HG02973 (cell line): Measurements from ENCODE around the gene FMN1.

Source experiments
- ATAC-seq: cut with Tn5 transposase; IDR thresholded peaks from one replicate; pipeline ENCODE4 v1.9.1; 2021; ENCODE audit warnings: moderate library complexity; ENCODE audit not compliant: unreplicated experiment

FMN1 gene

DNA sequence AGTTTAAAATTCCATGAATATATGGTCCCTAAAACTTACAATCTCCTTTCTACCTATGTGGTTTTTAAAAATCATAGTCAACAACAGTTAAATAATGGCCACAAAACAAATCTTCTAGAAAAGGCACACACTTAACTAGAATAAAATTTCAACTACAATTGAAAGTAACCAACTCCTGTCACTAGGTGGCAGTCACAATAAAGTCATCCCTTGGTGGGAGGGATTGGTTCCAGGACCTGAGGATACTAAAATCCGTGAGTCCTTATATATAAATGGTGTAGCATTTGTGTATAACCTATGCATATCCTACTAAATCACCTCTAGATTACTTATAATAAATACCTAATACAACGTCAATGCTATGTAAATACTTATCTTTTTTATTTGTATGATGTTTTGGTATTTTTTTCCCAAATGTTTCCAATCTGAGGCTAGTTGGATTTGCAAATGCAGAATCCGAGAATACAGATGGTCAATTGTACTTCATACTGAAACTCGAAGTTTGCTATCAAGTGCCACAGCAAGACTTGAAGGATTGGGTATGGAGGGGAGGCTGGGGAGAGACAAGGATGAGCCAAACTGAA is 172.6 kb downstream of the FMN1 start:
- no peak for ATAC-seq

DNA sequence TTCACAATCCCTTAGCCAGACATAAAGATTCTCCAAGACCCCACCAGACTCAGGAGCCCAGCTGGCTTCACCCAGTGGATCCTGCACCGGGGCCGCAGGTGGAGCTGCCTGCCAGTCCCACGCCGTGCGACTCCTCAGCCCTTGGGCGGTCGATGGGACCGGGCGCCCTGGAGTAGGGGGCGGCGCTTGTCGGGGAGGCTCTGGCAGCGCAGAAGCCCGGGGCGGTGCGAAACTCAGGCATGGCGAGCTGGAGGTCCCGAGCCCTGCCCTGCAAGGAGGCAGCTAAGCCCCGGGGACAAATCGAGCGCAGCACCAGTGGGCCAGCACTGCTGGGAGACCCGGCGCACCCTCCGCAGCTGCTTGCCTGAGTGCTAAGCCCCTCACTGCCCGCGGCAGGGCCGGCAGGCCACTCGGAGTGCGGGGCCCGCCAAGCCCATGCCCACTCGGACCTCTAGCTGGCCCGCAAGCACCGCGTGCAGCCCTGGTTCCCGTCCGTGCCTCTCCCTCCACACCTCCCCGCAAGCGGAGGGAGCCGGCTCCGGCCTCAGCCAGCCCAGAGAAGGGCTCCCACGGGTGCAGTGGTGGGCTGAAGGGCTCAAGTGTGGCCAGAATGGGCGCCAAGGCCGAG is 175.0 kb downstream of the FMN1 start:
- no peak for ATAC-seq

DNA sequence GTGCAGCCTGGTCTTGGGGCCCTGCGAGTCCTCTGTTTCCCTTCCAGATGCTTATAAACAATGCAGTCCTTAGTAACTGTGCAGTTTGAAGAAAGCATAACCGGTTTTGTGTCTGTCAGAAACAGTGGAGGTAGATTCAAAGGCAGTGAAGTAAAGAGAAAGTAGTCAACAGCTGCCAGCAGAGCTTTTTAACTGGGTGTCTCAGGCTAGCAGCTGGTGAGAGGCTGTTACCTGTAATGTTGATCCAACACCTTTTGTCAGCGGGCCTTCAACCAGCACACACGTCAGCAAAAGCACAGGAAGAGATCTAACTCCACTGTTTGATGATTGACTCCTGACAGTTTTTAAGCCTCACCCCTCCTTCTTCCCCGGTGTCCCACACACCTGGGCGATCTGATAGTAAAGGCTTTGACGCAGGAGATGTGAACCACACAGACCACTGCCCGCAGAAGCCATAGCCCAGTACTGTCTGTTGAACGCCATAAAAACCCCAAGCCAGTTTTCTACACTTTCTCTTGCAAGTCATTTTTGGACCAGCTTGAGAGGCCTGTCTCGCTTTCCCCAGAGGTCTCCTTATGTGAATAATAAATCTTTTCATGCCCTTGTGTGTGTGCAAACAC is 178.0 kb downstream of the FMN1 start:
- ATAC-seq: no peak

DNA sequence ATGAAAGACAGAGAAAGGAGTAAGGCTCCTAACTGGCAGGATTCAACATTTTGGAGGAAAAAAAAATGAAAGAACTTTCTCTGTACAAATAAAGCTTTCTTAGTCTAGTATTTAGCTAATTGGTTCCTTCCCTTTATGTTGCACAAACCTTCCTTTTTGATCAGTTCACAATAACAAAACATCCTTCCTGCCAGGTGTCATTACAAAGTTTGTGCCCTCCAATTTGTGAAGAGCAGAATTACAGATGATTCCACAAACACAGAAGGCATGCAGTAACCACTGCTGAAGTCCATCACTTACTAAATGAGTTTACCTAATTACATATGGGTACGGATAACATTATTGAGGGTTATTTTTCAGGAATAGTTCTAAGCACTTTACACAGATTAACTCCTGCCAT is 179.9 kb downstream of the FMN1 start:
- ATAC-seq: no peak

DNA sequence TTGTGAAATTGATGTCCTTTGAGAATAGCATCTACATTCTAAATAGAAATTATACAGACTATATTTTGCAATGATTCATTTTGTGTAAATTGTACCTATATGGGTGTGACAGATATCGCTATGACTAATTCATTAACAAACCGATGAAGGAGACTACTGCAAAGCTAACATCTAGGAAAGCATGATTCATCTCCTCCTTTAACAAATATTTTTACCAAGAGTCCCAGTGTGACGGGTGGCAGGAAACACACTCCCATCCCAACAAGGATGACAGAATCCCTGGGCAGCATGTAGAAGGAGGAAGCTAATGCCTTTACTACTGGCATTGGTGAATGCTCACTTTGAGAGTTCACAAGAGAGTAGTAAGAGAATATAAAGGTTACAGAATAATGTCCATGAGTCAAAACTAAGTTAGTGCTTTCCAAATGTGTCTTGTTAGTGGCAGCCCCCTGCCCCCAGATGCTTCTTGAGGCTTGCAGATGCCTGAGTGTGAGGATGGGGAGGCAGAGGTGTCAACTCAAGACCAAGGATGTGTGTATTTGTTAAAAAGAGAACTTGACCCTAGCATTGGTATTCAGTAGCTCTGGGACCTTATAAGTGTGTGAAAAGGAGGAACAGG is 180.6 kb downstream of the FMN1 start:
- no peak for ATAC-seq

DNA sequence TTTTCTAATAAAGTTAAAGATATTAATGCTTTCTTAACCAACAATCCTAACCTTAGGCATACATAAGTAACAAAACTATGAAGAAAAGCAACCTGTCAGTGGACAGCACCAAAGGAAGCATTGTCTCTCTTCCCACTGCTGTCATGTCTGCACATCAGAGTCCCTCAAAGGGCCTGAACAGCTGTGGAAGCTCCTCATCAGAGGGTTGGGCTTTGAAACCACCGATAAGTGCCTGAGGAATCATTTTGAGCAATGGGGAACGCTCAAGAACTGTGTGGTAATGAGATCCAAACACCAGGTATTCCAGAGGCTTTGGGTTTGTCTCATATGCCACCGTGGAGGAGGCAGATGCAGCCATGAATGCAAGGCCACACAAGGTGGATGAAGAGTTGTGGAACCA is 182.5 kb downstream of the FMN1 start:
- ATAC-seq: no peak

DNA sequence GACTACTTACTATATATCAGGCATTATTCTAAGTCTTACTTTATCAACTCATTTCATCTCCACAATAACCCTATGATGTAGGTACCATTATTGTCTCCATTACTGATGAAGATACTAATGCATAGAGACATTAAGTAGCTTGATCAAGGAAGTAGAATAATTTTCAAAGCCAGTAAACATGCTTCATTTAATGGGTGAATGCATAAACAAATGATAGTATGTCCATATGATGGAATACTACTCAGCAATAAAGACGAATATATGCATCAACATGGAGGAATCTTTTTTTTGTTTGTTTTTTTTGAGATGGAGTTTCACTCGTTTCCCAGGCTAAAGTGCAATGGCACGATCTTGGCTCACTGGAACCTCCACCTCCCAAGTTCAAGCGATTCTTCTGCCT is 184.9 kb downstream of the FMN1 start:
- ATAC-seq: no peak

DNA sequence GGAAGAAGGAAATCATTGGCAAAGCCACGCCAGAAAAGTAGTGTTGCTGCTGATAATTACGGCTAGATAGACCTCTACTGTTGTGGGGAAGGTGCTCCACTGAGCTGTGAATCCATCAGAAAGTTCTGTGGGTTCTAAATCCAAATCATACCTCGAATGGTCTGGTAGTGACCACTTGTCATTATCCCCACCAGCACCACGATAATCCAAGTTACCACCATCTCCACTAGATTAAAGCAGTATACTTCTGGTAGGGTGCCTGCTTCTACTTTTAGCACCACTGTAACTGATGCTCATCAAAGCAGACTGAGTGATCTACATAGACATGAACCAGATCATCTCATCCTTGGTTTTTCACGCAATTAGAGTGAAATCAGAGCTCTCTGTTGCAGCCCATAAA is 185.5 kb downstream of the FMN1 start:
- no peak for ATAC-seq

DNA sequence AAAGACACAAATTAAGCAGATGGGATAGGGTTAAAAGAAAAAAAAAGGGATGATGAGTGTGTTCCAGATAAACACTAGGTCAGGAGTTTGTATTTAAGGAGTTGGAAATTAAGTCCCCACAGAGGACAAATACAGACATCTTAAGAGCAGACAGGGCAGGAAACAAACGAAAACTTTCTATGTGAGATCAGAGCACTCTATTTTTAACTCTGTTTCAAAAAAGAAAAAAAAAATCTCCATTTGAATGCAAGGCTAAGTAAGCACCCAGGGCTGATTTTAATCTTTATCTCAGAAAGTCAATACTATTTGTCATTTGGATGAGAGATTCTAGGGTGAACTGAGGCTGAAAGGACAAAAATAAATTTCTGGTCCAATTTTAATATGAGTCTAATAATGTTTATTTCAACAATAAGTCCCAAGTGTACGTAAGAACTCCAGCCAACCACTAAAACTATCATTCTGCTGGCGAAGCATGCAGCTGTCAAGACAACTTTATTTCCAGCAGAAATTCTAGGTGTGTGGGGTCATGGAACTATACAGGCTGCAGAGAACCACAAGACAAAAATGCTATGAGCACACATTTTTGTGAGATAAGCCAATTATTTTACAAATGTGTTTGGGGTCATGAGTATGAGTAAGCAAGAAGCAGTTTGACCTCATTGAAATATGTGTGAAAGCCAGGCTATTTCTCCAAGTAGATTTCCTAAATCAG is 186.1 kb downstream of the FMN1 start:
- no peak for ATAC-seq

DNA sequence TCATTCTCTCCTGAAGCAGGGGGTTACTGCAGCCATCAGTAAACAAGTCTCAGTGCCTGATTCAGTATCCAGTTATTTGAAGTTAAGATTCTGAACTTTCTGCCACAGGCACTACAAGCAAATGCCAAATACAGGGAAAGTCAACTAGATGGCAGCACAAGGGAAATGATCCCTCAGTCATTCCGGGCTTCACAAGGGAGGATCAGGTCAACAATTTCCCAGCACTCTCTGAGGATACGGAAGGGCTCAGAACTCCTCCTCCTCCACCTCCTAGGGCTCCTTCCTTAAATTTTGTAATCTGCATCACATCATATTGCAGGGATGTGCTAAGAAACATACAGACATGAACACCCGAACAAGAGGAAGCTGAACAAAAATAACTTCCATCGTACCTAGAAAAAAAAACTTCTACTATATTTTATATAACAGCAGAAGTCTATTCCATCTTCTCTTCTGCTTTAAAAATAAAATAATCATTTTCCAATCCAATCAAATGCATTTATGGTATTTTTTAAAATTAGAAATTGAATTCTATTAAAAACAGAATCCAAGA is 187.1 kb downstream of the FMN1 start:
- no peak for ATAC-seq

DNA sequence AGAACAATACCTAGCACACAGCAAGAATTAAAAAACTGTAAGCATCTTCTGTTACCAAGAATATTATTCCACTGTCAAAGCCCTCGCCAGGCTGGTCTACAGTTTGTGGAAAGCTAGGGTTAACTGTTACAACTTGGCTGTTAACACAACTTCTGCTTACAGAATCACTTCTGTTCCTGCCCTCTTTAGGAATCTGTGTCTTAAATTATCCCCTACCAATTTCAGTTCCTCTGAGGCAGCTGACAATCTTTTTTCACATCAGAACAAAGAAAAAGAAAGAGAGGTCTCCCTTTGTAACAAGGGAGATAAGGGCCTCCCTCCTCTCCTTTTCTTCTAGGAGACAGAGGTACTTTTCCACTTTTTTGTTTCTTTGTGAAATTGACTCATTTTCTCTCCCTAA is 188.9 kb downstream of the FMN1 start:
- no peak for ATAC-seq

DNA sequence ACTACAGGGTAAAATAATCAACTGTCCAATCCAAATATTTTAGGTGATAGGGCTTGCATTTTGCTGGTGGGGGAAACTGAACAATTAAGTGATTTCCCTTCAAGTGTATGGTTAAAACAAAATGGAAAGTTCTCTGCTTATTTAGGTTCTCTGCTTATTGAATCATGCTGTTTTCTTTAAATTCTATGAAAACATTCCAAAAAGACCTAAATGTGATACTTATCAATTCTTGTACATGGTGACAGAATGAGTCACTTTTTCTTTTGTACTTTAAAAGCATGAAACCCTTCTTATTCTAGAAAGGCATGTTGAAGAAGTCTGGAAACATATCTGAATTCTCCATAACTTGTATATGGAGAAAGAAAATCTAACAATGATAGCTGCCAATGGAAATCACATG is 192.6 kb downstream of the FMN1 start:
- no peak for ATAC-seq

DNA sequence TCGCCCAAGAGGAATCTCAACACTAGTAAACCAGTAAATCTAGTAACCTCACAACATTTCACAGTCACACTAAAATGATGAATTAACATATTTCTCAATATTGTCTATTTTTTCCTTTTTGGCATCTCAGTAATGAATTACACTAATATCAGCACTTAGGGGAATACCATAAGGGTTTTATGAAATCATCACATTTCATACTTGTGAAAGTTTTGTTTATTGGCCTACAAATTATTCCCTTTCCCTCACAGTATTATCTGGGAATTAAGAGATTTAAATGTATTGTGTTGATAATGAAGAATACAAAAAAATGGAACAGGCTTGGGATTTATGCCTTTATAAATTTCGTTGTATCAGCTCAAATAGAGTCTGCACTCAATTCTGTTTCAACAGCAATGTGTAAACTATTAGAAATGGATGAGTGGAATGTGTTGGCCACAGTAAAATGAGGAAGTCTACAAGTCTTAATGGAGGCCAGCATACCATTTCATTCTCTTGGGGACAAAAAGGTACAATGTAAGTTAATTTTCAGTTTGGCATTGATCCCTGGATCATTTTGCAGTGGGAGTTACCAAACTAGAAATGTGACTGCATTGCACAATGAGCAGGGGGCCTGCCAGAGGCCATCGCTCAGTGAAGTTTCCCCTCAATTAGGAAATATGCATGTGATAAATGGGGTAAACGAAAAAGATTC is 195.4 kb downstream of the FMN1 start:
- ATAC-seq: no peak

DNA sequence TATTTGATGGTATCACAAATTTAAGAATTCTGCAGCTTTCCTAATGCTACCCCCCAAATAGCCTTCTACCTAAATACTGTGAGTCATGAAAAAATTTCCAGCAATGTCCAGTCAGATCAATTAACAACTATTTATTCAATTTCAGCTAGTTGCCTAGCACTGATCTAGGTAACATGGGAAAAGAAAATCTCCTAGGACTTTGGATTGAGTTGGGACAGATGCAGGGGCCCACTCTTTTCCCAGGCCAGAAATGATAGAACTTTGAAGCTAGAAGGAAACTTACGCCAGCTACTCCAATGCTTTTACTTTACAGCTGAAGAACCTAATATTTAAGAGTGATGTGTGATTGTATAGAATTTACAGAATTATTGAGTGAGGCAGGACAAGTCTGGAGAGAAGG is 196.3 kb downstream of the FMN1 start:
- ATAC-seq: no peak

DNA sequence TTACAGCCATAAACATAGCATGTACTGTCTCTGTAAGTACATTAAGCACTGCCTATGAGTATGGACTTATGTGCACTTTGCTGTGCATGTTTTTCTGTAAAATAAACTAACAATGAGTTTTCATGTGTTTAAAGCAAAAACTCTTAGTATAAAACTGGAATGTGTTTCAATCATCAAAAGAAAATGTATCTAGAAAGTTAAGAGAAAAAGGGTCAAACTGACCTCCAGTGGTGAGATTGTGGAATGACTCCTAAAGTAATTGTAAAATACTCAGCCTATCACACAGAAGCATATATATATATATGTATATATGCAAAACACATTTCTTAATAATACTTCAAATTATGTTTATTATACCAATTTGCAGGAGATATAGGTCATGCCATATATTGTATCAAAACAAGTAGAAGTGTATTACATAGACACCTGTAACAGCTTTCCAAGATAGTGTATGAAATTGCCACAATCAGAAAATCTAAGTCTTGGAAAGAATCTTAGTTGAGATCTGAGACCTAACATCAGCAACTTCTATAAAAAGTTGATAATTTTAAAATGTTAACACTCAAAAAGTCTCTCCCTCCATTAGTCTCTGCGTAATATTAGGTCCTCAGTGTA is 199.6 kb downstream of the FMN1 start:
- ATAC-seq: no peak

DNA sequence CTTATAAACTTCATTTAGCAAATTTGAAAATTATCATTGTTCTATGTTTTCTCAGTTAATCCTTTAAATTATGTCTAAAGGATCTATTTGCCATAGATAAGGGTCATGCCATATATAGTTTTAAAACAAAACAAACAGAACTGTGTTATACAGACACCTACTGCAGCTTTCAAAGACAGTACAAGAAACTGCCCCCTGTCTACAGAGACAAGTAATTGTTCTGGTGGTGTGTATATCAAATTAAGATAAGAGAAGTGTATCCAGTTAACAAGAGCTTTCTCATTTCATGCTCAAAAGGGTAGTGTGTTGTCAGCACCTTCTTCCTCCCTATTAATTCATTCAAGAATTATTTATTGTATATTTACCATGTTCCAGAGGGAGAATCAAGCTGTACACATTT is 201.2 kb downstream of the FMN1 start:
- ATAC-seq: no peak

DNA sequence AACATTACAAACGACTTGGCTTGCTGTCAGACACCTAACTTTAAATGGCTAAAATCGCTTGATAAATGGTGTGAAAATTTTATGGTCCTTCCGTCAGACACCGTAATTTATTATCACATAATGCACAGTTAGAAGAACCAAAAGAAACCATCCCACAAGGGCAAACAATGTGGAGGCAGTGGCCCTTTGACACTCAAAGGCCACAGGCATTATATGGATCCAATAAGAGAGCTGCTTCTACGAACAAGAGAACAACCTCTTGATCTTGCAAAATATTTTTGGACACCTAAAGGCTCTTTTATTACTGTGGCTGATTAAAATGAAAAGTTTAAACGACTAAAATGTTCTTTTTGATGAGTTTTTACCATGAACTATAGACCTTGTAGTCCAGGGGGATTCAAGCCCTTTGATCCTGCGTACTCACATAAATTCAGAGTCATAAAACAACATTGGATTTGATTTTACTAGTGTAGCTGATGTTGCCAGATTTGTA is 202.8 kb downstream of the FMN1 start:
- no peak for ATAC-seq

DNA sequence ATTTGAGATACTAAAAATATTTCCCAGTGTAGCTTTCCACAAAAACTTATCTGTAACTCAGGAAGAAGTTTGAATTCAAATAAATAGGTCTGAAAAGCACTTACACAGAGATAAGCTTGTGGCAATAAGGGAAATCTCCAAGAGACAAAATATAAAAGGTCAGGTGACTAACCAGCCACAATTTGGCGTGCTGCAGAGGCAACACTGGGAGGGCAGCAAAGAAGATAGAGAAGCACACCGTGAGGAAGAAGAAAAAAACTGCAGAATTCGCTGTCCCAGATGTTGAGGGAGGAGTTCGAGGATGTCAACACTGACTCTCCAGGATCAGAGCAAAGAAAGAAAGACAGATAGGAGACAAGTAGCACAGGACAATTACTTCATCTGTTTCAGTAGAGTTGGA is 204.4 kb downstream of the FMN1 start:
- ATAC-seq: no peak

DNA sequence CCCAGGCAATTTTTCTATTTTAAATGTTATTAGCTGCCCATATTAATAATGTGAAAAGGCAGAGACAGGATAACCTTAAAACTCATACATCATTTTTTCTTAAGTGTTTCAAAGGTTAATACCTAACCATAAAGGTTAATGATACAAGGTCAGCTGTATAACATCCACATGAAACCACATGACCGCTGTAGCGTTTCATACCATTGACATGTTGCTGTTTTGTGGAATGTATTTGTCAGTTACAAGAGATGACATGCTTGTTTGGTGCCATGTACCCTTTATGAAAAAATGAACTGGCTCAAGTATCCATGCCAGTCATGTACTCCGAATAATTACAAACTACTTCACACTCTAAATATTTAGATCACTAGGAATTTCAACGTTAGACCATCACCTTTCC is 207.4 kb downstream of the FMN1 start:
- no peak for ATAC-seq

DNA sequence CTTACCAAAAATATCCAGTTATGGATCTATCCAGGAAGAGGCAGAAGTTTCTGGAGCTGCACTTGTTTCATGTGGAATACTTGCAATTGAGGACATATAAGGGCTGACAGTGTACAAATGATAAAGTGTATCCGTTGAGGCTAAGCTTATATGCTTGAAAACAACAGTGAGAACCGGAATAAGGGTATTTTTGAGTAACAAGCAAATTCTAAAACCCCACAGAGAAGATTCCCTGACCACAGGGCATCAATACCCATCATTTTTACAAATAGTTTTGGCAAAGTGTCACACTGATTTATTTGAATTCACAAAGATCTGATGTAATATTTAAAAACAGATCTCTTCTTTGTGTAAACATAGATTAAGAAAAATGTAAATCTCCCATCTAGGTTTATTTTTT is 208.4 kb downstream of the FMN1 start:
- no peak for ATAC-seq
